Body of pancreas (tissue), 4 donors: ENCODE measurements around the gene PDF. TPM values are rescaled to one million over a fixed set of nuclear protein-coding genes. Genes with fewer than 3 reads are reported as not detected.

Experiments used
- ATAC-seq: fragments of 150-250 bp; one replicate; pipeline ENCODE4 v1.9.1; 2016
- DNase-seq, 4 donors: peaks; one replicate each; pipeline ENCODE4 v3.0.0-alpha.2; 2019
- H3K27ac ChIP-seq, 4 donors: fragments of 200-600 bp; sonication (generic); 1 replicate in 3 of 4; 2 replicates in 1 of 4; pipeline versions ENCODE4 v1.5.1 to v1.6.1; 2016 to 2019; ENCODE audit warnings: mild to moderate bottlenecking in 1 of 4, mixed read lengths in 1 of 4, moderate library complexity in 1 of 4
- H3K27me3 ChIP-seq, 2 donors: fragments of 200-600 bp; sonication (generic); one replicate each; pipeline ENCODE4 v1.6.0; 2016; ENCODE audit warnings: mild to moderate bottlenecking in 1 of 2
- H3K36me3 ChIP-seq, 2 donors: fragments of 200-600 bp; sonication (generic); replicated peaks in 1 of 2; 2 replicates each; pipeline ENCODE4 v1.5.1; 2016; ENCODE audit warnings: low read depth in 2 of 2; ENCODE audit not compliant: insufficient read depth in 1 of 2
- H3K4me1 ChIP-seq: fragments of 200-600 bp; sonication (generic); one replicate; pipeline ENCODE4 v1.6.0; 2016
- H3K4me3 ChIP-seq, 2 donors: fragments of 200-600 bp; sonication (generic); 1 replicate in 1 of 2; 2 replicates in 1 of 2; pipeline ENCODE4 v1.5.1; 2016 to 2019
- H3K9me3 ChIP-seq, 3 donors: fragments of 200-600 bp; sonication (generic); 1 replicate in 2 of 3; 2 replicates in 1 of 3; pipeline ENCODE4 v1.5.1; 2016
- POLR2A ChIP-seq, 3 donors: fragments of 450-650 bp; IDR thresholded peaks; one replicate each; pipeline ENCODE4 v1.6.1; 2016; ENCODE audit warnings: antibody characterized with exemption in 3 of 3, mild to moderate bottlenecking in 2 of 3
- whole genome bisulfite sequencing, 2 donors: methylation state at CpG; one replicate each; pipeline ENCODE4 v1.1.5; 2017; 5-methylcytosine and 5-hydroxymethylcytosine counted together
- intact Hi-C: fragments of 100-400 bp; cut with DNase I; formaldehyde crosslinking; loops from one replicate; pipeline ENCODE4 v1.15.1; 2023
- total RNA-seq, 2 donors: library from RNA; depleted of rRNA; stranded (reverse); fragments of >200 nt; gene quantifications; one replicate each; pipeline ENCODE4 v1.1.0, GENCODE V29; 2016
- TF ChIP-seq, protein P1 (sequence below), 7 experiments: fragments of 450-650 bp in 4 of 7; fragments of 200-600 bp in 3 of 7; sonication (generic) in 3 of 7; IDR thresholded peaks; one replicate each; pipeline ENCODE4 v1.5.1; 2016 to 2019; ENCODE audit warnings: antibody characterized with exemption in 7 of 7

PDF gene
- total RNA-seq, 2 donors from 2014 or later, result 38.1 to 45.2 TPM

DNA sequence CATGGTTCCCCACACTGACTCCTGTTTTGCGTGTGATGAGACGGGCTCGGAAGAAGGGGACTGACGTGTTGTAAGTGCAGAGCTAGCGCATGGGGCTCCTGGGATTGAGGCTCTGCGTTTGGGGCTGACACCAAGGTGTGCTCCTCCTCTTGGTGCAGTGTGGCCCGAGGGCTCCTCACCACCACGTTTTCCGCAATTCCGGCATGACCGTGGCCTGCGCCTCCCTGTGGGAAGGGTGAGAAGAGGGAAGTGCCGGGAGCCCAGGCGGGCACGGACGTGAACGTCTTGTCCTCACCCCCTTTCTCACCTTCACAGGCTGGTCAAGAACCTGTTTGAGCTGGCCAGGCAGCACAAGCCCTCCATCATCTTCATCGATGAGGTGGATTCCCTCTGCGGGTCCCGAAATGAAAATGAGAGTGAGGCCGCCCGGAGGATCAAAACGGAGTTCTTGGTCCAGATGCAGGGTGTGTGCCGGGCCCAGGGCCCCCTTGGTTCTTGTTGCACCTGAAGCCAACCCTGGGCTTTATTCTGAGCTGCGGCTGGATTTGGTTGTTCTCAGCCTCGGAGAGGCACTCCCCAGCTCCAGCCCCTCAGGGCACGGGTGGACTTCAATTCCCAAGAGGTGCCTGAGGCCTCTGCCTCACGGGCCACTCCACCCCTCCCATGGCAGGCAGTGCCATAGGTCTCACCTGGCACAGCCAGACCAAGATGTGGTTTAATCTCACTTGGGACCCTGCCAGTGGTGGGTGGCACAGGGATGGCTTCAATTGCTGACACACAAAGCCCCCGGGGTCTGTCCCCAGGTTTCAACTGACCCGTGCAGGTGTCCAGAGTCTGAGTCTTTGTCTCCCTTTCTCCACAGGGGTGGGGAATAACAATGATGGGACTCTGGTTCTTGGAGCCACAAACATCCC, 10.3 kb downstream of the PDF start:
- intact Hi-C loops, result no loop called here
- no peak overlapping the region for H3K4me3 ChIP-seq
- no peaks in the 10 kb centered on the region for H3K27me3 ChIP-seq
- H3K4me1 ChIP-seq, result peaks cover 43% of the 10 kb centered on the region
- 91 to 92% methylated on average over 26 to 30 of the region's 30 CpGs for WGBS, 2 donors
- no peak overlapping the region for H3K27ac ChIP-seq
- H3K9me3 ChIP-seq, result no peaks in the 10 kb centered on the region
- H3K36me3 ChIP-seq, result peaks cover 22 to 38% of the 10 kb centered on the region in 2 donors
- ATAC-seq (no peak), DNase-seq (peak in 1 of 4 donors; percentile 2)
- no peak for TF ChIP-seq POLR2A (IDR thresholded peaks at IDR 0.05)
- TF ChIP-seq, protein P1, sequence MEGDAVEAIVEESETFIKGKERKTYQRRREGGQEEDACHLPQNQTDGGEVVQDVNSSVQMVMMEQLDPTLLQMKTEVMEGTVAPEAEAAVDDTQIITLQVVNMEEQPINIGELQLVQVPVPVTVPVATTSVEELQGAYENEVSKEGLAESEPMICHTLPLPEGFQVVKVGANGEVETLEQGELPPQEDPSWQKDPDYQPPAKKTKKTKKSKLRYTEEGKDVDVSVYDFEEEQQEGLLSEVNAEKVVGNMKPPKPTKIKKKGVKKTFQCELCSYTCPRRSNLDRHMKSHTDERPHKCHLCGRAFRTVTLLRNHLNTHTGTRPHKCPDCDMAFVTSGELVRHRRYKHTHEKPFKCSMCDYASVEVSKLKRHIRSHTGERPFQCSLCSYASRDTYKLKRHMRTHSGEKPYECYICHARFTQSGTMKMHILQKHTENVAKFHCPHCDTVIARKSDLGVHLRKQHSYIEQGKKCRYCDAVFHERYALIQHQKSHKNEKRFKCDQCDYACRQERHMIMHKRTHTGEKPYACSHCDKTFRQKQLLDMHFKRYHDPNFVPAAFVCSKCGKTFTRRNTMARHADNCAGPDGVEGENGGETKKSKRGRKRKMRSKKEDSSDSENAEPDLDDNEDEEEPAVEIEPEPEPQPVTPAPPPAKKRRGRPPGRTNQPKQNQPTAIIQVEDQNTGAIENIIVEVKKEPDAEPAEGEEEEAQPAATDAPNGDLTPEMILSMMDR (IDR thresholded peaks at IDR 0.05), result no peak

DNA sequence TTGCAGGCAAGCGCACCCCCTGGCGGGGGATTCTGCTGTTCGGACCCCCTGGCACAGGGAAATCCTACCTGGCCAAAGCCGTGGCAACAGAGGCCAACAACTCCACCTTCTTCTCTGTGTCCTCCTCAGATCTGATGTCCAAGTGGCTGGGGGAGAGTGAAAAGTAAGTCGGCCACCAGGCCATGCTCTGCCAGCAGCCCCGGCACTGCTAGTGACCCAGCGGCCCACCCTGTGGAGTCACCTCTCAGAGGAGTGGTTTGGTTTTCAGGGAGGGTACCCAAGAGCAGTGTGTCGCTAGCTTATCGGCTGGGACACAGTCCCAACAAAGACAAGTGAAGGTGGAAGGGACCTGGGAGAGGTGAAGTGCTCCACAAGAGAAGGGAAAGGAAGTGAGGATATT, 11.0 kb downstream of the PDF start:
- DNase-seq (no peak), ATAC-seq (no peak)
- no peak for TF ChIP-seq POLR2A (IDR thresholded peaks at IDR 0.05)
- TF ChIP-seq, protein P1 (IDR thresholded peaks at IDR 0.05), result no peak
- no peaks in the 10 kb centered on the region for H3K9me3 ChIP-seq
- H3K4me1 ChIP-seq, result peaks cover 43% of the 10 kb centered on the region
- peak overlapping the region in 1 of 4 donors; percentile 88 for H3K27ac ChIP-seq
- peaks cover 22 to 38% of the 10 kb centered on the region in 2 donors for H3K36me3 ChIP-seq
- H3K4me3 ChIP-seq, result no peak overlapping the region
- no peaks in the 10 kb centered on the region for H3K27me3 ChIP-seq
- 91 to 94% methylated on average over 7 to 9 of the region's 9 CpGs for WGBS, 2 donors
- intact Hi-C loops, result no loop called here

DNA sequence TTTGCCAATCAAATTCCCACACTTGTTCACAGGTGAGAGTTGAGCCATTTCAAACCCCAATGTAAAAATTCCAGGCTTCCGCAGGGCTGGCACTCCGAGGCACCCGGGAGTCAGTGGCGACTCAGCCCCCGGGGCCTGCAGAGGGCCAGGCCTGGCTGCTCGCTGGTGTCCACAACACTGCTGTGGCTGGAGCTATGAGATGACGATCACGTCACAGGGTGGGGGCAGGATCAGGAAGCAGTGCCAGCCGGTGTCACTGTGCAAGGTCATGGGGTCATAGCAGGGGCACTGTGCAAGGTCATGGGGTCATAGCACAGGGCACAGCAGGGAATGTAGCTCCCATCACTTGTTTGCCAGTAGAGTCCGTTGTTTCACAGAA, 11.5 kb downstream of the PDF start:
- Histone ChIP-seq H3K9me3 (no peaks in the 10 kb centered on the region), H3K4me1 (peaks cover 42% of the 10 kb centered on the region), H3K27ac (peak overlapping the region in 3 of 4 donors; percentile 46 to 88 (median 58)), H3K27me3 (no peaks in the 10 kb centered on the region), H3K36me3 (peaks cover 22 to 38% of the 10 kb centered on the region in 2 donors), H3K4me3 (no peak overlapping the region)
- intact Hi-C loops, result no loop called here
- DNase-seq (no peak), ATAC-seq (no peak)
- TF ChIP-seq POLR2A (IDR thresholded peaks at IDR 0.05), result no peak
- WGBS, 2 donors, result 78 to 94% methylated on average over 2 to 7 of the region's 10 CpGs

DNA sequence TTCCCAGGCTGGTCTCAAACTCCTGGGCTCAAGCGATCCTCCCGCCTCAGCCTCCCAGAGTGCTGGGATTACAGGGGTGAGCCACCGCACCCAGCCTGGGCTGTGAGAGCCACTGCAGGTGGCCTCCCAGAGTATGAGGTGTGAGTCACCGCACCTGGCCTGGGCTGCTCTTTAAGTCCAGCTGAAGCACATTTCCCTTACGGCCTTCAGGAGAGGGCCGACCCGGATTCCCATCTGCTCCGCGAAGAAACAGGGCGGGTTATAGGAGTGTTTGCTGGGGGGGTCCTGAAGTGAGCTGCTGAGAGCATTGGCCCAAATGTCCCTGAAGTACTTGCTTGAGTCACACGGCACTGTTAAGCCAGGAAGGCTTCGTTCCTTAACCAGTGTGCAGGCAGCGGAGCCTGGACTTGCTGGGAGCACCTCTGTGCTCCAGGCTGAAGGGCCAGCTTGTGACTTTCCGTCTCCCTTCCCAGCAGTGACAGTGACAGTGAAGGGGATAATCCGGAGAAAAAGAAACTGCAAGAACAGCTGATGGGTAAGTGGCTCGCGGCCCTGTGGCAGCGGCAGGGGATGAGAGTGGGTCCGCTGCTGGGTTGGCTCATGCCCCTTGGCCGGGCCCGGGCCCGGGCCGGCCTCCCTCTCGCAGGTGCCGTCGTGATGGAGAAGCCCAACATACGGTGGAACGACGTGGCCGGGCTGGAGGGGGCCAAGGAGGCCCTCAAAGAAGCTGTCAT, 12.0 kb downstream of the PDF start:
- DNase-seq, result peak; percentile 67 to 90 (median 84)
- intact Hi-C loops, result no loop called here
- ATAC-seq, result peak; percentile 64
- Histone ChIP-seq H3K9me3 (no peaks in the 10 kb centered on the region), H3K27me3 (no peaks in the 10 kb centered on the region), H3K36me3 (peaks cover 22 to 36% of the 10 kb centered on the region in 2 donors), H3K4me1 (peaks cover 46% of the 10 kb centered on the region), H3K4me3 (no peak overlapping the region), H3K27ac (peak overlapping the region; percentile 46 to 88 (median 56))
- TF ChIP-seq, protein P1 (IDR thresholded peaks at IDR 0.05), result no peak
- peak; percentile 6 to 21 (median 14) for TF ChIP-seq POLR2A (IDR thresholded peaks at IDR 0.05)
- WGBS, 2 donors, result 79 to 85% methylated on average over 28 to 29 of the region's 30 CpGs

DNA sequence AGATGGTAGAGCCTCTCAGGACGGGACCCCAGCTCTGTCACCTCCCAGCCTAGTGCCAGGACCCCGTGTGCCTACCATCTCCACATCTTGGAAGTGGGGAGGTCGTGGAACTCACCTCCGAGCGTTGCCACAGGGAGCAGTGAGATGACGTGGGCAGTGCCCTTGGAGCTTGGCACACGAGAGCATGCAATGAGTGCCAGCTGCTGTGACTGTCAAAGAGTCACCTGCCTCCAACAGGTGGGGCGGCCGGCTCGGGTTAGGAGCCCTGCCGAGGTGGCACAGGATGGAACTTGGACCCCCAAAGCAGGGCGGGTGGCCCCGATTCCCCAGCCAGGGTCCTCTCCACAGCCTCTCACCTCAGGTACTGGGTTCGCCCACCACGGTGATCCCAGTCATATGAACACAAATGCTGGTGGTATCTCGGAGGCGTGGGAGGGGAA, 13.8 kb downstream of the PDF start:
- ATAC-seq (peak; percentile 84), DNase-seq (peak; percentile 79 to 93 (median 91))
- Histone ChIP-seq H3K4me1 (peaks cover 58% of the 10 kb centered on the region), H3K36me3 (peaks cover 22 to 27% of the 10 kb centered on the region in 2 donors), H3K4me3 (no peak overlapping the region), H3K27ac (peak overlapping the region; percentile 74 to 91 (median 84)), H3K9me3 (no peaks in the 10 kb centered on the region), H3K27me3 (no peaks in the 10 kb centered on the region)
- TF ChIP-seq, protein P1 (IDR thresholded peaks at IDR 0.05), result no peak
- peak in 1 of 3 donors; percentile 15 for TF ChIP-seq POLR2A (IDR thresholded peaks at IDR 0.05)
- WGBS, 2 donors, result 50 to 59% methylated on average over 5 to 17 of the region's 17 CpGs
- intact Hi-C loops, result no loop called here
